GM10847 (cell line): ENCODE results near the gene SLCO4A1.

ENCODE experiments used
- POLR2A ChIP-seq: IDR thresholded peaks from 2 replicates; pipeline ENCODE4 v1.6.1; 2011; ENCODE audit not compliant: insufficient read length; ENCODE audit errors: extremely low read depth

The SLCO4A1 gene

GRCh38 chr20:62719250-62719935 is 77.1 kb downstream of the SLCO4A1 start:
- TF ChIP-seq POLR2A, result no peak
